Right lung (tissue), 5 donors: ENCODE results near the gene ECI1. TPM values are rescaled to one million over a fixed set of nuclear protein-coding genes. Genes with fewer than 3 reads are reported as not detected.
"Not testable (repeated sequence)": the region's sequence is repeated elsewhere in the genome, so short reads cannot be mapped to it uniquely, and the experiment has no call there.

Experiments used
- DNase-seq, 2 donors: peaks; one replicate each; pipeline ENCODE4 v3.0.0-alpha.2; 2013
- polyA plus RNA-seq, 5 donors: library from polyadenylated mRNA; unstranded; fragments of 120-200 nt; gene quantifications; one replicate each; pipeline versions ENCODE4 v1.2.1 to v1.2.3, GENCODE V29; 2013; ENCODE audit warnings: inconsistent platforms in 1 of 5, low replicate concordance in 1 of 5; ENCODE audit not compliant: insufficient read length in 5 of 5, insufficient read depth in 1 of 5

Gene ECI1
- polyA plus RNA-seq, 5 donors = 37.2 to 76.1 (median 44.8) TPM

DNA sequence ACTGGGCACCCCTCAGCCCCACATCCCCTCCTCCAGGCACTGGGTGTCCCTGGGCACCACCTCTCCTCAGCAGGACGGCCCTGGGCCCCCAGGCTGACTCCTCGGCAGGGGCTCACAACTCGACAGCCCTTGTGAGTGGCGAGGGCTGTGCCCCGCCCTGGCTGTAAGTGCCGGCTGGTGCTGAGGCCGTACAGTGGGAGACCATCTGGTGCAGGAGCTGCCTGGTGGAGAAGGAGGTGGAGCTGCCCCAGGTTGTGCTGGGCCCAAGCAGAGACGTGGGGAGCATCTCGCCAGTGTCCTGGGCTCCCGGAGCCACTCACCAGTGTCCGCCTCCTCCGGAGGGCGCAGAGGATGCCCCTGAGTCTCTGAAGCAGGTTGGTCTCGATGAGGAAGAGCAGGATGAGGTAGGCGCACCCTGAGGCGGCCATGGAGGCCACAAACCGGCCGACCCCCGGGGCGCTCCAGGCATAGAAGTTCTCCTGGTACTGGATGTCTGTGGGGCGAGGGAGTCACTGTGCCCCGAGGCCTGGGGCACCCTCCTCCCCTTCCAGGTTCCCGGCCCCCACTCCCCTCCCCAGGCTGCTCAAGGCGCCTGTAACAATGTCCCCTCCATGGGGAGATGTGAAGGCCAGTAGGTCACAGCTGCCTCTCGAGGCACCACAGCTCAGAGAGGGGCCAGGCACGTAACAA is 31.6 kb upstream of the ECI1 start:
- DNase-seq = no peak

DNA sequence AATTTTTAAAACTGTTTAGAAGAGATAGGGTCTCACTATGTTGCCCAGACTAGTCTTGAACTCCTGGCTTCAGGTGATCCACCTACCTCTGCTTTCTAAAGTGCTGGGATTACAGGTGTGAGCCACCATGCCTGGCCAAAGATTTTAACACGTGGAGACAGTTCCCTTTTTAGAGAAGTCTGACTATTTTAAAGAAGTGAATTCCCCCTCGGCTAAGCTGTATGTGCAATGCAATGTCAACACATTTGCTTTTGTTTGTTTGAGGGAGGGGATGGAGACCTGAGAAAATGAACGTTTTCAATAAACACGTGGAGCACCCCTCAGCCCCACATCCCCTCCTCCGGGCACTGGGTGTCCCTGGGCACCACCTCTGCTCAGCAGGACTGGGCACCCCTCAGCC is 30.9 kb upstream of the ECI1 start:
- no peak for DNase-seq

DNA sequence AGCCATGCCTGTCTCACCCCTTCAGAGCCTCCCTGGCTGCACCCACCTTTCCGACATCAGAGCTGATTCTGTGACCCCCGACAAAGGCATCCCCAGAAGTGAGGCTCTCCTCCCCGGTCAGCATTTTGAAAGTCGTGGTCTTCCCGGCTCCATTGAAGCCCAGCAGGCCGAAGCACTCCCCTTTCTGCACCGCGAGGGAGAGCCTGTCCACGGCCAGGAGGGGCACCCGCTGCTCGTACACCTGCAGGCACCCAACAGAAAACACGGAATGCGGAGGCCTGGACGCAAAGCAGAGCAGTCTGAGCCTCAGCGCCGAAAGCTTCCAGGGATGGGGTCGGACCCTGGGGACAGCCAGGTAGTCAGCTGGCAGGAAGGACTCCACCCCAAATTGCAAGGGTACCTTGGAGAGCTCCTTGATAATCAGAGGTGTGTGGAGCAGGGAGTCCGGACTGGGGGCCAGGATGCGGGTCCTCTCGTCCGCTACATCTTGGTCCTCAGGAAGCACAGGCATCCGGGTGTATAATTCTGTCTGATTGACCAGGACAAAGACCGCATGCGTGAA is 29.7 kb upstream of the ECI1 start:
- no peak for DNase-seq

DNA sequence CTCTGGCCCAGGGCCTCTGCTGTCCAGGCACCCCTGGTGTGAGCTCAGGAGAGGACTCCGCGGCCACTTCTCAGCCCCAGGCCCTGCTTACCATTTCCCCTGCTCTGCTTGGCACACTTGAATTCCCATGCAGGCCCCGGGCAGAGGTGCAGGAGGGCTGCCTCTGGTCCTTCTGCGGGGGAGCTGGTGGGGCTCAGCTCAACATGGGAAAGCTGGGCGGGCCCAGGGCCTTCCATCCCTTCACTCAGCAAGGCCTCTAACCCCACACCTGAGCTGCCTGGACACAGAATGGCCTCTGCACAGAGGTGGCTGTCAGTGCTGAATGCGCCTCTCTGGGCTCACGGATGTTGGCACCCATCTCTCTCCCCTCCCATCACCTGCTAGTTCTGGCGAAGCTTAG is 29.1 kb upstream of the ECI1 start:
- no peak for DNase-seq

DNA sequence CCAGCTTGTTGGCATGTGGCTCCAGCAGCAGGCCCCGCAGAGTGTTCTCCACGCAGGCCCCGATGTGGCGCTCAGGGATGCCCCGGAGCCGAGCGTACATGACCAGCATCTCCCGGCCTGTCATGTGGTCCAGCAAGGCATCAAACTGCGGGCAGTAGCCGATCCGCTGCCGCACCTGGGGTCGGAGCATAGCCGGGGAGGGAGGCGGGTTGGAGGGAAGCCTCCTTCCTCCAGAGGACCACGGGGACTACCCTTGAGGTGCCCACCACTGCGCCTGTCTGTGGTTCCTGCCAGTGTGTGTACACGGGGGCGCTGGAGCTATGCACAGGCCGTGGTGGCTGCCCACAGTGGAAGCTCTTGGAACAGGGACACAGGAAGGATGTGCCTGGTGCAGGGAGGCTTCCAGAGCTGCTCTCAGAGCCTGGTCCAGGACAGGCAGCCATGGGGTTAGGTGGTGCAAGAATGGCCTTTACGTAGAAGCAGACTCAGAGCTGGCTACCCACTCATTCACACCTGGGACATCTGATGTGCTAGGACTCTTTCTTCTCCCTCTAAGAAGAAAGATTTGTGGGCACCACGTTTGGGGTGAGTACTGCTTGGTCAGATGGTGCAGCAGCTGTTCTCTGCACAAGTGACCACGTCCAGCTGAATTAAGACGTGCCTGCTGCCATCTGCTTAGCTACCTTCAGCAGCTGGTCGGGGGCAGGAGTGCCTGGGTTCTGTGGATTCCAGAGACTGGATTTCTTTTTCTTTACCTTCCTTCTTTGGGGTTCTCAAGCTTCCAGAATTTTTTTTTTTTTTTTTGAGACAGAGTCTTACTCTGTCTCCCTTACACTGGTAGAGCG is 27.8 kb upstream of the ECI1 start:
- no peak for DNase-seq

DNA sequence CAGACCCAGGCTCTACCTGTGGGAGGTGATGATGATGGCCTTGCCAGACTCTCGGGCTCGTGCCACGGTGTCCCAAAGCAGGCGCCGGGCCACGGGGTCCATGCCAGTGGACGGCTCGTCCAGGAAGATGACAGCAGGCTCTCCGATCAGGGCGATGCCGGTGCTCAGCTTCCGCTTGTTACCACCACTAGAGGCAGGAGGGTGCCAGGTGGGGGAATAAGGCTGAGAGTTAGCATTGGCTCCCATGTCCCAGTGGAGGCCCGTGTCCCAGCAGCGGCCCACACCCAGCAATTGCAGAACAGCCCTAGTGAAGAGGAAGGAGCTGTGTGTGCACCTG is 26.9 kb upstream of the ECI1 start:
- no peak for DNase-seq

DNA sequence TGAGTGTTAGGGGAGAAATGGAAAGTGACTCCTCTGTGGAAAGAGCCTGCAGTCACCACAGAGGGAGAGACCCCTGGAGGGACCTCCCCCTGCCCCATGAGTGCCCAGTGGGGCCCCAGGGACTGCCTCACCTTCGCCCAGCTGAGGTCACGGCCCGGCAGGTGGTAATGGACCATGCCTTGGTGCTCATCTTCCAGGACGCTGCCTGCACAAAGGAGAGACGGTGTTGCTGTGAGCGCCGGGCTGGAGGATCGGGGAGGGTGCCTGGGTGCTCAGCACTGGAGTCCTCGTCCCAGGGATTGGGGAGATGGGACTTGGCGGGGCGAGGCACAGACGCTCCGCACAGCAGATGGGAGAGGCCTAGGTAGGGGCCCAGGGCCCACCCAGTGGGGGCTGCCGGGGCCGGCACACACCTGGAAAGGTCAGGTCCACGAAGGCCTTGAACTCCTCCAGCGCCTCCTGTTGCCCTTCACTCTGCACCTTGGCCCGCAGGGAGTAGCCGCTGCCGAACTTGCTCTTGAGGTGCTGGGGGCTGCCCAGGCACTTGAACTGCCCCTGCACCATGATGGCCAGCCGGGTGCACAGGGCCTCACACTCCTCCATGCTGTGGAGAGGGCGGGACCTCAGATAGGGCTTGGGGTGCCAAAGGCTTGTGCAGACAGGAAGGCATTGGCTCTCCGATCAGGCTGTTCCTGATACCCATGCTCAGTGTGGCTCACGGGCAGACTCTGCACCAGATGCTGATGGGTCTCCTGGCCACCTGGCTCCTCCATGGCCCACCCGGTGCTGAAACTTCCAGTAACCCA is 26.3 kb upstream of the ECI1 start:
- DNase-seq = no peak

DNA sequence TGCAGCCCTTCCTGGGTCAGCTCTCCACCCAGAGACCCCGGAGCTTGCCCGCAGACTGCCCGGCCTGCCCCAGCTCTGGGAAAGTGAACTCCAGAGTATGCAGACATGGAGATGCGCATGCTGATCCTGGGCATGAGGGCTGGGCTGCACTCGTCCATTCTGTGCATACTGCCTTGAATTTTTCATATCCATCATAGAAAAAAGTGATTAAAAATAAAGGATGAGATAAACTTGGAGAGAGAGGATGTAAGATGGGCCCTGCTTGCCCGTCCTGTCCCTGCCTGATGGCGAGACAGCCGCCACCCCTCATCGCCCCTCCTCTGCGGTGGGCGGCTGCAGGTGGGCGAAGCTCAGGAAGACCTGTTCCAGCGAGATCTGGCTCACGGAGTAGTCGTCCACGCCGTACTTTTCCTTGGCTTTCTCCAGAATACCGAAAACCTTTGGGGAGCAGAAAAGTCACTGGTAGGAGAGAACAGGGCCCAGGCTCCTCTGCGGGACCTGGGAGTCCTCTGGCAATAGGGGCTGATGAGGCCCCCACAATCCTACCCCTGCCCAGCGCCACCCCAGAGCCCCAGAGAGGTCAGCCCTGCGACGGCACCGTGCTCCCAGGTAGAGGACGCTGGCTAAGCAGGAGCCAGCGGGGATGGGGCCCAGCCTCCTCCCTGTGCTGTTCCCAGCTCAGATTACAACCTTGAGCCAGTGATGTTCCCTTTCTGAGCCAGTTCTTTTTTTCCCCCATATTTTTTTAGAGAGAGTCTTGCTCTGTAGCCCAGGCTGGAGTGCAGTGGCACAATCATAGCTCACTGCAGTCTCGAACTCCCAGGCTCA is 25.2 kb upstream of the ECI1 start:
- DNase-seq = no peak

DNA sequence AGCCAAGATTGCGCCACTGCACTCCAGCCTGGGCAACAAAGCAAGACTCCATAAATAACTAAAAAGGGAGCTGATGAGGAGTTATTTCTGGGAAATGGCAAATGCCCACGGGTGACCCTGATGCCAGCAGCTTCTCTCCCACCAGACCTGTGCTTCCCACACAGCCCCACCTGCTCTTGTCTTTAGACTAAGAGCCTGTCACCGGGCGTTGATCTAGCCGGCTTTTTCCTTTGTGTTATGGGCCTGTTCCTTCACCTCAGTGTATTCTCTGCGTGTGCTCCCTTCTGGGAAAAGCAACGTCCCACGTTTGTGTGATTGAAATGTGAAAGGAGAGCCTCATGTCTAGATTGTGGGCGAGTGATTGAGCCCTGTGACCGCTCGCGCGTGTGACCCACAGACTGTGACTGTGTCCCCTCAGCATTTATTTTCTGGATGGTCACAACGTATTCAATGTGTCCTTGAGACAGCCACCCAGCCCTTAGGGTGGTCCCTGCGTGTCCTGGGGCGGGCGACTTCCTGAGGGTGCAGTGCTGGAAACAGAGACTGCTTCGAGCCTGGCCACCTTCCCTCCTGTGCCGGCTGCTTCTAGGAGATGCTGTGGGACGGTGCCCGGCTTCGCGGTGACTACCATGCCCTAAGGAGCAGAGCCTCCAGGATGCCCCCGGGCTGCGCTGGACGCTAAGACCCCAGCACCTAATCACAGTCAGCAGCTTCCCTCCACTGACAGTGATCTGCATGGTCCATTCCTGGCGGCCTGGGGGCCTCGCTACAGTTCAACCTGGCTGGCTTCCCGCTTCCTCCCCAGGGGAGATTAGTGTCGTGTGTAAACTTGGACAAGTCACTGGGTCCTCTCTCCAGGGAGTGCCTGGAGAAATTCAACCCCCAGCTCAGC is 24.3 kb upstream of the ECI1 start:
- DNase-seq = no peak

DNA sequence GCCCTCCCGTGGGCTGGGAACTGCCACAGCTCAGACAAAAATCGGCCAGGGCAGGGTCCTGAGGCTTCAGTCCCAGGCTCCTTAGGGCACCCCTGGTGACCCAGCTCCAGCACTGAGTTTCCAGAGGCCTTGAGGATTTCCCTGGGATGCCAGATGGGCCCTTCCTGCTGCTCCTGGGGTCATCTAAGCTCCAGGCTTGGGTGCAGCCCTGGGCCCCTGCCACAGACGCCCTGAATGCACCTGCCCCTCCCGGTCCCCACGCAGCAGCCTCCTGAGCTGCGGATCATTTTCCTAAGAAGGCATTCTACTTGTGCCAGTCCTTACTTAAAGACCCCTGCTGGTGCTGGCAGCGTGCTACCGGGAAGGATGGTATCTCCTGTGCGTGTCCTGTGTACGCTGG is 22.5 kb upstream of the ECI1 start:
- no peak for DNase-seq

DNA sequence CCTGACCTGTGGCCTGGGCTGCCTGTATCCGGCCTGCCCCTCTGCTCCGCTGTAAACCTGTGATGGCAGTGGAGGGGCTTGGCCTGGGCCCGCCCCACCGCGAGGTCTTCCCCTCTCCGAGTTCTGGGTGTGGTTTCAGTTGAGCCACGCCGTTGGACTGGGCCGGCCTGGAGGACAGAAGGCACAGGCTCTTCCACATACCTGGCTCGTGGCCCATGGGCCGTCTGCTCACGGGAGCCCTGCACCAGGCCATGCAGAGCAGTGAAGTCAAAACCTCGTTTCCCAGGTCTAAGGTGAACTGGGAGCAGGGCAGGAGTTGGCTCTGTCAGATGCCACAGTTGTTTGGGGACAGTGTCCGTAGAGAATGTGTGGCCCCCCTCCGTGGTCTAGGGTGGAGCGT is 22.1 kb upstream of the ECI1 start:
- DNase-seq = no peak

DNA sequence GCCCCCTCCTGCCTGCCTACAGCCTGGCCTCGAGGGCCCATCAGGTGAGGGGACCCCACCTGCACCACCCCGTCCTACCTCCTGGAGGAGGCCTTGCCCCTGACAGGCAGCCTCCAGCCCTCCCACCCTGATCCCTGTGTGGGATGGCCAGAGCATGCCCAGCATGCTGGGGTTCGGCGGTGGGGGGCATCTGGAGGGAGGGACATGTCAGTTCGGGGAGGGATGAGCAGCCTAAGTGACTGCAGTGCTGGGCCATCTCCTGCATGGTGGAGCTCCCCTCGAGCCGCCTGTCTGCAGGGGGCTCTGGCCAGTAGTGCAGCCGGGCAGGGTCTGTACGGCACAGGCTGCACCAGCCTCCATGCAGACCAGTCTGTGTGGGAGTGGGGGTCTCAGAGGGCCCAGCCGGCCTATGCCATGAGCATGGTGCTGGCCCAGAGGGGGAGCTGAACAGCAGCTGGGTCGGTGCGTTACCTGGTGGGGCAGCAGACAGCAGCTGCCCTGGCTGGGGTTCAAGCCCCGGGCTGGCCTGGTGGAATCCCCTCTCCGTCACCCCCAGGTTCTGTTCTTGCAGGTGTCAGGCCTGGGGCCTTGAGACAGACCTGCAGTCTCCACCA is 20.6 kb upstream of the ECI1 start:
- no peak for DNase-seq

DNA sequence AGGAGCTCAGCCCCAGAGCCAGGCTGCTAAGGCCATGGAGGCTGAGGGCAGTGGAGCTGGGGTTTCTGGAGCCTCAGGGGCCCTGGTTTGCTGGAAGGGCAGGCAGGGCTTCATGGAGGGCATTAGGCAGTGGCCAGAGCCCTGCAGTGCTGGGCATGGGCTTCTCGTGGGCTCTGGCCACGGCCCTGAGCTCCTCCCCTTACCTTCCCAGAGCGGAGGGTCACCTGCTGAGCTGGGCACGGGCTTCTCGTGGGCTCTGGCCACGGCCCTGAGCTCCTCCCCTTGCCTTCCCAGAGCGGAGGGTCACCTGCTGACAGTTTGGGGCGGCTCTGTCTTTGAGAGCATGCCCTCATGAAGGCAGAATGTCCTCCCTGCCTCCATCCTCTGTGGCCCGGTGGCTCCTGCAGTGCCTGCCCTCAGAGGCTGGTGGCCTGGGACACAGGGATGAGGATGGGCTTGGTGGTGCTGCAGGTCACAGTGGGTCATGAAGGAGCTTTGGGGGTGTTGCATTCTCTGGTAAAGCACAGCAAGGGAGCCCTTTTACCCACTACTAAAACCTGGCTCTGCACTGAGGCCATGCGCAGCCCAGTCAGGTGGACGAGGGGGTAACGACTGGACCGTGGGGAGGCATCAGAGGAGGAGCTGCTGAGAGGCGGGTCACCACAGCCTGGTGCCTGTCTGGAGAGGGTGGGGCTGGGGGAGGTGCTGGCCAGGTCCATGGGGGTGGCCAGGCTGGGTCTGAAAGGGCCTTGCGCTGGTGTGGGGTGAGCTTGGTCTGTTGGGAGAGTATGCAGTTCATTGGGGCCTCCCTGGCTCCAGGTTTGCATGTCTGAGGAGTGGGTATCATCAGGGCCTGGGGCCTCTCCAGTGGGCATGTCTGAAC is 19.4 kb upstream of the ECI1 start:
- no peak for DNase-seq

DNA sequence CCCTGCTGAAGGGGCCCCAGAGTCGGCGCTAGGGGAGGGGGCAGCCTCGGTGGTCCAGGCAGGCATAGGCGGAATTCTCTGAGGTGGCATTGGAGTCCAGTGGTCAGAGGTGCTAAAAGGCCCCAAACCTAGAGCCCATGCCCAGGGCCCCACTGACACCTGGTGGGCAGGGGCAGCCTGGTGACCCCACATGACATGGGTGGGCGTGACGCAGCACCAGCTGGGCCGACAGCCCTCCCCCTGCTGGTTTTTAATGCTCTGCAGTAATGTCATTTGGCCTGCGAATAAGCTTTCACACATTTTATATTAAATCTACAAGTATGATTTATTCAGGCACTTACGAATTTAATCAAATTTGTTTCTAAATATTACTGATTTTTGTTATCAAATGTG is 18.7 kb upstream of the ECI1 start:
- no peak for DNase-seq

DNA sequence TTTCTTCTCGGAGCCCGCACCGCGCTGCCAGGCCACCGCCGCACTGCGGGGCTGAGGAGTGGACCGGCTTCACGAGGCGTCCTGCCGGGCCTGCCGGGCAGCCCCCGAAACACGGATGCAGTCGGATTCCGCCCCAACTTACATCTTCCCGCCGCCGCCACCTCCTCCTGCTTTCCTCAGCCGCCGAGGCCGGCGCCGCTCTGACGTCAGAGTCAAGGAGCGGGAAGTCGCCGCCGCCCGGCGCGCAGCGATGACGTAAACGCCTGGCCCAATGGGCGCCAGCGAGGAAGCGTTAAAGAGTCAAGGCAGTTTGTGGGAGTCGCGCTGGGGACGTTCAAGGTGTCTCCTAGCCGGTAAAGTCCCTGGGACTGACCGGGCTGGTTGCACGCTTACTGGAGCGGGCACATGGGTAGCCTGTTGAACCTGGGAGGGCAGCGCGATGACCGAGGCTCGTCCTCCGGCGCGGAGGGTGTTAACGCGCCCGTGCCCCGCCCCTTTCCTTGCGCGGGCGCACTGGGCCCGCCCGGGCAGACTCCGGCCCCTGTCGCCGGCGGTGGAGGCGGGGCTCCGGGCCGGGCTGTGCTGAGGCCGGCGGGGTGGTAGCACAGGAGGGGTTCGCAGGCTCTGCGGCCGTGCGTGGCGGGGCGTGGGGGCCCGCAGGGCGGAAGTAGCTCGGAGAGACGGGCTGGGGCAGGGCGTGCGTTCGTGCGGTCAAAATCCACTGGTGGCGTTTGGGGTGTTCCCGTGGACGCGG is 16.7 kb upstream of the ECI1 start, which contains the start of gene RNPS1:
RNPS1 (minus strand) TSS at position 214 of the 754 bp plus-strand sequence. CDS start 3,483 bp downstream, outside the sequence.
- DNase-seq = peak; percentile 99 to 100

DNA sequence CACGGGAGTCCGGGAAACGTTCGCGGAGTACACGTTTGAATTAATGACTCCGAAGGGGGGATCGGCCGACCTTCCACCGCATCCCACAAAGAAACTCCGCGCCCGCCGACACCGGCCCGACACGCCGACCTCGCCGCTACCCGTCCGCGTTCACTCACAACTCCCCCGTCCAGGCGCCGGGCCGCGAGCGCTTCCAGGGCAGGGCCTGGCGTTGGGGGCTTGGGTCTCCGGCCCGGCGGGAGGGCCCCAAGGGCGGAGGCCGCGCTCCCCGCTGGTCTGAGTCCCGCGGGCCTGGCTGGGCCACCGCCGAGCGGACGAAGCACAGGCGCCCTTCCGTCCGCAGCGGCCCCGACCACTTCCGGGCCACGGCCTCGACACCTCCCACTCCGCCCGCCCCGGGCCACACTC is 16.1 kb upstream of the ECI1 start:
- DNase-seq = not testable (repeated sequence)

DNA sequence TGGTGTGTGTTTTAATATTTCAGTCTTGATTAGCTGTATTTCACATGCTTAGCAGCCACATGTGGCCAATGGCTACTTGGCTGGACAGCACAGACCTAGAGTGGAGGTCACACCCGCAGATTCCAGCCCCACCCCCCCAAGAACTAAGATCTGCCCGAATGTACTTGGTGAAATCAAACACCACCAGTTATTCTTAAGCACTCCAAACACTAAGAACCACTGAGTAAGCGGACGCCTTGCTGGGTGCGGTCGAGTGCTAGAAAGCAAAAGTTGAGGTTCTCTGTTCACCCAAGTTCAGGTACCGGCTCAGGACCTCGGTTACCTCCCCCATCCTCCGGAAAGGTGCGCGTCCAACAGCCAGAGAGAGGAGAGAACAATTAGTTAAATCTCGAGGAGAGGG is 15.5 kb upstream of the ECI1 start:
- not testable (repeated sequence) for DNase-seq

DNA sequence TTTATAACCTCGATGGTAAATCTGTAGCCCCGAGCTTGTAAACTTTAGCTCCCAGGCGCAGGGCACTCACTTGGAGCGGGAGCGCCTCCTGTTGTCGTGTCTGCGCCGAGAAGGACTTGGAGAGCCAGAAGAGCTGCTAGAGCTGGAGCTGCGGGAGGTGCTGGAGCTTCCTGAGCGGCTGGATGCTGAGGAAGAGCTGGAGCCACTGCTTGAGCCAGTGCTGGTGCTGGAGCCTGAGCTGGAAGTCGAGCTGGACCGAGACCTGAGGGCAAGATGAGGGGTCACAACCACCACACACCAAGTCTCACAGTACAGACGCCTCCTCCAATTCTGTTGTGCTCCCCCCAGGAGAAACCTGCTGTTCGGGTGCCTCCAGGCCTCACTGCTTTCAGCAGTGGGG is 11.6 kb upstream of the ECI1 start:
- DNase-seq = not testable (repeated sequence)
